HEK293 (cell line): ENCODE results near the gene SMS.

Experiments used
- CTCF ChIP-seq: fragments of 450-650 bp; formaldehyde crosslinking; IDR thresholded peaks from 2 replicates; pipeline ENCODE4 v1.5.1; 2016; ENCODE audit warnings: missing biosample characterization, missing genetic modification characterization
- ZNF10 ChIP-seq: fragments of 450-650 bp; formaldehyde crosslinking; IDR thresholded peaks from 2 replicates; pipeline ENCODE4 v1.5.1; 2017; ENCODE audit warnings: missing biosample characterization, missing genetic modification characterization
- ZNF184 ChIP-seq: fragments of 450-650 bp; IDR thresholded peaks from 2 replicates; pipeline ENCODE4 v1.5.1; 2018; ENCODE audit warnings: missing biosample characterization, mild to moderate bottlenecking, missing genetic modification characterization

- TF ChIP-seq ZNF184 (tag by site-specific recombination) (no peak), ZNF10 (tag by site-specific recombination) (no peak), CTCF (tag by site-specific recombination) (no peak)
Observed at GRCh38 chrX:21970326-21970725, 29.8 kb downstream of the SMS start.
